K562 (cell line): ENCODE data around the gene POLD2.

Source experiments
- E2F1 ChIP-seq: sonication (generic); formaldehyde crosslinking; IDR thresholded peaks from 2 replicates; pipeline ENCODE4 v1.8.1; 2023; ENCODE audit warnings: mild to moderate bottlenecking, missing genetic modification reagents, moderate library complexity
- GABPA ChIP-seq: fragments of 200-800 bp; sonication (Bioruptor generic); conservative IDR thresholded peaks from 2 replicates; pipeline ENCODE4 v1.6.1; 2016; ENCODE audit warnings: low read depth, missing genetic modification characterization, missing compliant biosample characterization

DNA sequence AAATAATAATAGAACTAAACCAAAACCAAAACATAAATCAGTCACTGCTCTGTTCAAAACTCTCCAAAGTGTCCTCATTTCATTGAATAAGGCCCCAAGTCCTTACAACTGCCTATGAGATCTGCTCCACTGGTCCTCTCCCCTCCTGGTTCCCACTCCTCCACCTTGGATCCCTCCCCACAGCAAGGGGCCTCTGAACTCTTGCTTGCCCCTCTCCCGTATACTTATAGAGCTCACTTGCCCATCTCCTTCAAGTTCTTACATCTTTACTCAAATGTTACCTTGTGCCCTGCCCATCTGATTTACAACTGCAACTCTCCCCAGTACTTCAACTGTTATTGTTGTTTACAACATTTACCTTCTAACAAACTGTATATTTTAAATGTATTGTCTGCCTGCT, 819 bp downstream of the POLD2 start:
- TF ChIP-seq E2F1 (CRISPR knock-in tag) (no peak), GABPA (tag) (no peak)
